Adipocyte (in vitro differentiated cells): ENCODE measurements around the gene CD69.

ENCODE experiments used
- DNase-seq: peaks from one replicate; pipeline ENCODE4 v3.0.0-alpha.2; 2015; ENCODE audit warnings: low read depth
- H3K27me3 ChIP-seq: replicated peaks from 2 replicates; pipeline ENCODE4 v1.7.0; 2013; ENCODE audit warnings: mild to moderate bottlenecking, low read length, moderate library complexity; ENCODE audit not compliant: control insufficient read depth, insufficient read depth
- H3K36me3 ChIP-seq: 2 replicates; pipeline ENCODE4 v1.7.0; 2013; ENCODE audit warnings: low read length, mild to moderate bottlenecking, moderate library complexity; ENCODE audit not compliant: control insufficient read depth, insufficient read depth, severe bottlenecking
- H3K4me1 ChIP-seq: 2 replicates; pipeline ENCODE4 v1.7.0; 2013; ENCODE audit warnings: mild to moderate bottlenecking, low read length, moderate library complexity; ENCODE audit not compliant: control insufficient read depth, insufficient read depth
- H3K4me3 ChIP-seq: 2 replicates; pipeline ENCODE4 v1.7.0; 2013; ENCODE audit warnings: mild to moderate bottlenecking, low read length, moderate library complexity
- H3K9ac ChIP-seq: 2 replicates; pipeline ENCODE4 v1.7.0; 2013; ENCODE audit warnings: mild to moderate bottlenecking, low read length, moderate library complexity
- H3K9me3 ChIP-seq: 2 replicates; pipeline ENCODE4 v1.7.0; 2013; ENCODE audit warnings: mild to moderate bottlenecking, low read length, moderate library complexity; ENCODE audit not compliant: control insufficient read depth

The CD69 gene

DNA sequence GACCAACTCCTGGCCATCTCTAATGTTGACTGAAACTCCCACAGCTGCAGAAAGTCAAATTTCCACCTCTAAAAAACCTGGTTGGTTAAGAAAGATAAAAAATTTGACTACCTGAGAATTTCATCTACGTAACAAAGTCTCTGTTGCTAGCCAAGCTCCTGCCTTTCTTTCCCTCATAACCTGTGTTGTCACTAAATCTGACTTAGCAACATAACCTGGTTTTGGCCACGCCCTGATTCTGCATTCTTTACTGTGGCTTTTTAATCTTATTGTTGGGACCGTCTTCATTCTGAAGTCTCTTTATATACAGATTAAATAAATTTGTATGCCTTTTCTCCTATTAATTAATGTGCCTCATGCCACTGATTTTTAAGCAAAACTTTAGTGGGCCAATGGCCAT, 16.1 kb upstream of the CD69 start:
- no peaks in the 10 kb centered on the region for H3K36me3 ChIP-seq
- DNase-seq = no peak
- H3K4me3 ChIP-seq = no peak overlapping the region
- no peaks in the 10 kb centered on the region for H3K27me3 ChIP-seq
- H3K4me1 ChIP-seq = no peaks in the 10 kb centered on the region
- no peak overlapping the region for H3K9ac ChIP-seq
- peaks cover 6% of the 10 kb centered on the region for H3K9me3 ChIP-seq

DNA sequence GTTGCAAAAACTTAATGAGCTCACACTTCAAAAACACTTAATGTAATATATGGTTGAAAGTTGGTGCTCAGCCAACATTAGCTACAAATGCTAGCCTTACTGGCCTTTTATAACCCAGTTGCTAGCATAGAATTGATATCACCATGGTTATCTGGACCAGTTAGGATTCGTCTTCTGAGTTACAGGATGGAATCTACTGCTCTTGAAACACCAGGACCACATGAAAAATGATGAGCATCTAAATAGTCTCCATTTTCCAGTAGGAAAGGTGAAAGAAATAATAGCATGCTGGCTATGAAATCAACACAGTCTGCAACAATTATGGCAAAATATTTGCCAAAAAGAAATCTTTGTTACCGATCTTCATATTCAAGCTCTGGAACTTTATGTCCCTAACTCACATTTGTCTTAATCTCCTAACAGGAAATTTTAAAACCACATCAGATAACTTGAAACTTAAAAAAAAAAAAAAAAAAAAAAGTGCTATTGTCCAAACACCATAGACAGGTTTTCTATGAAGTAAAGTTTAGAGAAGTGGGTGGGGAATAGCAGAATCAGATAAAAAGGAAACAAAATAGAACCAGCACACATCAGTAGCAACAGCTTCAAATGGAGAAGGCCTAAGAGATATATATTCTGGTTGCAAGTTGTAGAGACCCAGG, 12.6 kb upstream of the CD69 start:
- Histone ChIP-seq H3K36me3 (no peaks in the 10 kb centered on the region), H3K9me3 (no peaks in the 10 kb centered on the region), H3K4me1 (no peaks in the 10 kb centered on the region), H3K27me3 (no peaks in the 10 kb centered on the region), H3K9ac (no peak overlapping the region), H3K4me3 (no peak overlapping the region)
- DNase-seq = no peak

DNA sequence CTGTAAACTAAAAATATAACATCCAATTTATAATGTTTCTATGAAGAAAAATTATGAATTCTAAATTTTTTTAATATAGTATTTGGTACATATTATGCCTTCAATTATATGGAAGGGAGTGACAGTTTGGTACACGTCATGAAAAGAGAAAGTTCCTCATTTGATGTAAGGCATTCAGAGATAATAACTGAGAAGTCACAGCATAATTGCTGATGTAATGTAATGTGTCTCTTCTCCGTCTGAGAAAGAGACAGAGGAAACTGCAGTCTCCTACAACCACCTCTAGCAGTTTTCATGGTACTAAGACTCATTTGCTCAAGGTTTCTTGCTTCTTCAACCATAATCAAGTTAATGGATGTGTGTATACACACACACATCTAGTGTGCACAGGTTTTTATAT, 2.3 kb upstream of the CD69 start:
- H3K9ac ChIP-seq = no peak overlapping the region

GRCh38 chr12:9762369-9762768, 1.7 kb upstream of the CD69 start:
- H3K9me3 ChIP-seq = no peaks in the 10 kb centered on the region
- no peak overlapping the region for H3K9ac ChIP-seq
- H3K36me3 ChIP-seq = no peaks in the 10 kb centered on the region
- no peak overlapping the region for H3K4me3 ChIP-seq
- DNase-seq = no peak
- no peaks in the 10 kb centered on the region for H3K27me3 ChIP-seq
- H3K4me1 ChIP-seq = no peaks in the 10 kb centered on the region

More for the DNA sequence above, 2.3 kb upstream of the CD69 start:
- Histone ChIP-seq H3K27me3 (no peaks in the 10 kb centered on the region), H3K9me3 (no peaks in the 10 kb centered on the region), H3K4me3 (no peak overlapping the region), H3K4me1 (no peaks in the 10 kb centered on the region), H3K36me3 (no peaks in the 10 kb centered on the region)
- DNase-seq = no peak

GRCh38 chr12:9761419-9761781, 699 bp upstream of the CD69 start:
- H3K27me3 ChIP-seq = no peaks in the 10 kb centered on the region
- no peaks in the 10 kb centered on the region for H3K4me1 ChIP-seq
- no peak overlapping the region for H3K4me3 ChIP-seq
- H3K36me3 ChIP-seq = no peaks in the 10 kb centered on the region
- DNase-seq = no peak
- no peaks in the 10 kb centered on the region for H3K9me3 ChIP-seq
- H3K9ac ChIP-seq = no peak overlapping the region

- H3K9me3 ChIP-seq = no peaks in the 10 kb centered on the region
- H3K4me1 ChIP-seq = no peaks in the 10 kb centered on the region
- H3K36me3 ChIP-seq = no peaks in the 10 kb centered on the region
- no peak overlapping the region for H3K4me3 ChIP-seq
- no peak overlapping the region for H3K9ac ChIP-seq
- no peak for DNase-seq
- H3K27me3 ChIP-seq = no peaks in the 10 kb centered on the region
Measured at GRCh38 chr12:9760120-9760519, 581 bp downstream of the CD69 start.

DNA sequence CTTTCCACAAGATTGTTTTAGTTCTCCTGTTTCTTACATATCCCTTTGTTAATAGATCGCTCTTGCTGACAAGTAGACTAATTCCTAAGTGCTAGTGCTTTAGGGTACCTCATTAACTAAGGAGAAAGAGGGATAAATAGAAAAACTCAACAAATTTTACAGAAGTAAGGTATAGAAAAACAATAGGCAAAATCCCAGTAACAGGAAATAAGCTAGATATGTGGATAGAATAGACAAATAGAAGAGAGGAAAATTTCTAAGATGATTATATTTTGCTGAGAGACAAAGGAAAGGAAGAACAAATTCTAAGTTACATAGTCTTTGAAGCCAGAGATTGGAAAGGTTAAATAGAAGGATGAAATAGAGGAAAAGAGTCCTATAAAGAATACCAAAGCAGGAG, 1.0 kb downstream of the CD69 start:
- Histone ChIP-seq H3K9me3 (no peaks in the 10 kb centered on the region), H3K9ac (no peak overlapping the region), H3K27me3 (no peaks in the 10 kb centered on the region), H3K4me1 (no peaks in the 10 kb centered on the region), H3K4me3 (no peak overlapping the region), H3K36me3 (no peaks in the 10 kb centered on the region)
- DNase-seq = no peak

- H3K9ac ChIP-seq = no peak overlapping the region
- H3K9me3 ChIP-seq = no peaks in the 10 kb centered on the region
- no peak for DNase-seq
- H3K4me1 ChIP-seq = no peaks in the 10 kb centered on the region
- no peak overlapping the region for H3K4me3 ChIP-seq
- H3K36me3 ChIP-seq = no peaks in the 10 kb centered on the region
- no peaks in the 10 kb centered on the region for H3K27me3 ChIP-seq
Measured at GRCh38 chr12:9758119-9758518, 2.6 kb downstream of the CD69 start.

DNA sequence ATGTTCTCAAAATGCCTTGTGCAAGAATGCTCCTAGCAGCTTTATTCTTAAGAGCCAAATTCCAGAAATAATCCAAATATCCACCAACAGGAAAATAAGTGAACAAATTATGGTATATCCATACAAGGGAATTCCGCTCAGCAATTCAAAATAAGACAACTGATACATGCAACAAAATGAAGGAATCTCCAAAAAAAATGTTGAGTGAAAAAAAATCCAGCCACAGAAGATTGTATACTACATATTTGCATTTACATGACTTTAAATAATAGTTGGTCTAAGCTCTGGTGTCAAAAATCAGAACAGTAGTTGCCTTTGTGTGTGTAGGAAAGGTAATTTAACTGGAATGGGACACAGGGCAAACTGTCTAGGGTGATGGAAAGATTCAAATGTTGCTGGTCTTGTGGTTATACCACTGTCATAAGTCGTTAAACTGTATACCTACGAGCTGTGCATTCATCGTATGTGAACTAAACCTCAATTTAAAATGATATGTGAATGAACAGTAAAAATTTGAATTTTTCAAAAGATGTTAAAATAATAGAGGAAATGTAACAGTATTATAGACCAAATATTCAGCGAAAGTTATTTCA, 3.2 kb downstream of the CD69 start:
- no peaks in the 10 kb centered on the region for H3K27me3 ChIP-seq
- DNase-seq = no peak
- no peak overlapping the region for H3K4me3 ChIP-seq
- no peak overlapping the region for H3K9ac ChIP-seq
- no peaks in the 10 kb centered on the region for H3K4me1 ChIP-seq
- H3K9me3 ChIP-seq = no peaks in the 10 kb centered on the region
- no peaks in the 10 kb centered on the region for H3K36me3 ChIP-seq

GRCh38 chr12:9756706-9757105, 4.0 kb downstream of the CD69 start:
- Histone ChIP-seq H3K4me1 (no peaks in the 10 kb centered on the region), H3K9me3 (no peaks in the 10 kb centered on the region), H3K9ac (no peak overlapping the region), H3K36me3 (no peaks in the 10 kb centered on the region), H3K27me3 (no peaks in the 10 kb centered on the region), H3K4me3 (no peak overlapping the region)
- DNase-seq = no peak

DNA sequence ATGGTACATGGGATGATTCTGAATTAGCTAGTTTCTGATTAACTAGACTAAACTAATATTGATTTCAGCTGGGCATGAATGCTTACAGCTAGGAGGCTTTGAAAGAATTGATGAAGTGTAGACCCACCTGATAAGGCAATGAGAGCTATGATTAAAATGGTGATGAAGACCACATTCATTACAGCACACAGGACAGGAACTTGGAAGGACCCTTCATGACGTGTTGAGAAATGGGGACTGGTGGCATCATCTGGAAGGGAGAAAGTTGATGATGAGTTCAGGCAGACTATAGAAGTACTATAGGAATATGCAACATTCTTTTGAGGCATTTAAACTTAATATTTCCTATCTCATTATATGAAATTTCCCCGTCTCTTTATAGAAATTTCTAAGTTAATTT, 4.5 kb downstream of the CD69 start:
- H3K4me3 ChIP-seq = no peak overlapping the region
- H3K9me3 ChIP-seq = no peaks in the 10 kb centered on the region
- H3K36me3 ChIP-seq = no peaks in the 10 kb centered on the region
- H3K4me1 ChIP-seq = peaks cover 2% of the 10 kb centered on the region
- no peak for DNase-seq
- H3K27me3 ChIP-seq = no peaks in the 10 kb centered on the region
- H3K9ac ChIP-seq = no peak overlapping the region

DNA sequence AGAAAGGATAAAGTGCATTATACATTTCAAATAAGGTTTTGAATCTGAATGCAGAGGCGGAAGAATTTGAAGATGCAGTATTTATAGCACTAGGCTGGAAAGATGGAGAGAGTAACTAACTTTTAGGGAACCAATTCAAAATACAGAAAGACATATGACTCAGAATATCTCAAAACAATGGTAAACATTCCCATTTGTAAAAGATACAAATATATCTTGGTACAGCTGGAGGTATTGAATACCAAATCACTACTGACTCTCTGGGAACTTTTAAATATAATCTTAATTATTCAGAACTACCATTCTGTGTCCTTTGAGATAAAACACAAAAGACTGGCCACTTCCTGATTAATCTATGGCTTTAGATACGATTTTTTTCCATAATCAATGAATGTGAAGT, 5.1 kb downstream of the CD69 start:
- H3K27me3 ChIP-seq = no peaks in the 10 kb centered on the region
- DNase-seq = no peak
- H3K9me3 ChIP-seq = no peaks in the 10 kb centered on the region
- no peak overlapping the region for H3K4me3 ChIP-seq
- no peak overlapping the region for H3K9ac ChIP-seq
- no peaks in the 10 kb centered on the region for H3K36me3 ChIP-seq
- peaks cover 5% of the 10 kb centered on the region for H3K4me1 ChIP-seq
